Measurements from ENCODE around the gene CIB2. TPM values are rescaled to one million over a fixed set of nuclear protein-coding genes. Genes with fewer than 3 reads are reported as not detected.

The CIB2 gene
- polyA plus RNA-seq, 1 of the 3 experiments (the other 2 are of a cell fraction): 39.6 TPM

GRCh38 chr15:78164010-78164409 lies 32.8 kb upstream of the CIB2 start:
- POLR2A ChIA-PET: no interaction called here
- TF ChIP-seq RXRA (IDR thresholded peaks at IDR 0.05; ENCODE audit: borderline replicate concordance, low read depth) (no peak), TAF1 (IDR thresholded peaks at IDR 0.05; ENCODE audit: borderline replicate concordance, low read depth, low read length) (no peak), GABPA (IDR thresholded peaks at IDR 0.05; ENCODE audit: low read depth) (no peak), FOSL2 (IDR thresholded peaks at IDR 0.05; ENCODE audit: borderline replicate concordance, low read depth) (no peak), CHD2 (IDR thresholded peaks at IDR 0.05; ENCODE audit: low read length, partially characterized antibody) (no peak), RFX5 (IDR thresholded peaks at IDR 0.05; ENCODE audit: low read length) (no peak), POLR2AphosphoS5 (IDR thresholded peaks at IDR 0.05; ENCODE audit: low read depth, low read length) (no peak), USF2 (IDR thresholded peaks at IDR 0.05; ENCODE audit: borderline replicate concordance, low read depth, low read length) (no peak), EP300 (IDR thresholded peaks at IDR 0.05; ENCODE audit: borderline replicate concordance in 1 of 2, low read depth in 1 of 2, low read length in 1 of 2) (no peak)
- TF ChIP-seq, protein P1, sequence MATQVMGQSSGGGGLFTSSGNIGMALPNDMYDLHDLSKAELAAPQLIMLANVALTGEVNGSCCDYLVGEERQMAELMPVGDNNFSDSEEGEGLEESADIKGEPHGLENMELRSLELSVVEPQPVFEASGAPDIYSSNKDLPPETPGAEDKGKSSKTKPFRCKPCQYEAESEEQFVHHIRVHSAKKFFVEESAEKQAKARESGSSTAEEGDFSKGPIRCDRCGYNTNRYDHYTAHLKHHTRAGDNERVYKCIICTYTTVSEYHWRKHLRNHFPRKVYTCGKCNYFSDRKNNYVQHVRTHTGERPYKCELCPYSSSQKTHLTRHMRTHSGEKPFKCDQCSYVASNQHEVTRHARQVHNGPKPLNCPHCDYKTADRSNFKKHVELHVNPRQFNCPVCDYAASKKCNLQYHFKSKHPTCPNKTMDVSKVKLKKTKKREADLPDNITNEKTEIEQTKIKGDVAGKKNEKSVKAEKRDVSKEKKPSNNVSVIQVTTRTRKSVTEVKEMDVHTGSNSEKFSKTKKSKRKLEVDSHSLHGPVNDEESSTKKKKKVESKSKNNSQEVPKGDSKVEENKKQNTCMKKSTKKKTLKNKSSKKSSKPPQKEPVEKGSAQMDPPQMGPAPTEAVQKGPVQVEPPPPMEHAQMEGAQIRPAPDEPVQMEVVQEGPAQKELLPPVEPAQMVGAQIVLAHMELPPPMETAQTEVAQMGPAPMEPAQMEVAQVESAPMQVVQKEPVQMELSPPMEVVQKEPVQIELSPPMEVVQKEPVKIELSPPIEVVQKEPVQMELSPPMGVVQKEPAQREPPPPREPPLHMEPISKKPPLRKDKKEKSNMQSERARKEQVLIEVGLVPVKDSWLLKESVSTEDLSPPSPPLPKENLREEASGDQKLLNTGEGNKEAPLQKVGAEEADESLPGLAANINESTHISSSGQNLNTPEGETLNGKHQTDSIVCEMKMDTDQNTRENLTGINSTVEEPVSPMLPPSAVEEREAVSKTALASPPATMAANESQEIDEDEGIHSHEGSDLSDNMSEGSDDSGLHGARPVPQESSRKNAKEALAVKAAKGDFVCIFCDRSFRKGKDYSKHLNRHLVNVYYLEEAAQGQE (IDR thresholded peaks at IDR 0.05; ENCODE audit: low read depth, low read length): no peak
- TF ChIP-seq, protein P2, sequence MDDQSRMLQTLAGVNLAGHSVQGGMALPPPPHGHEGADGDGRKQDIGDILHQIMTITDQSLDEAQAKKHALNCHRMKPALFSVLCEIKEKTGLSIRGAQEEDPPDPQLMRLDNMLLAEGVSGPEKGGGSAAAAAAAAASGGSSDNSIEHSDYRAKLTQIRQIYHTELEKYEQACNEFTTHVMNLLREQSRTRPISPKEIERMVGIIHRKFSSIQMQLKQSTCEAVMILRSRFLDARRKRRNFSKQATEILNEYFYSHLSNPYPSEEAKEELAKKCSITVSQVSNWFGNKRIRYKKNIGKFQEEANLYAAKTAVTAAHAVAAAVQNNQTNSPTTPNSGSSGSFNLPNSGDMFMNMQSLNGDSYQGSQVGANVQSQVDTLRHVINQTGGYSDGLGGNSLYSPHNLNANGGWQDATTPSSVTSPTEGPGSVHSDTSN (IDR thresholded peaks at IDR 0.05): no peak
- no peaks in the 10 kb centered on the region for H4K20me1 ChIP-seq (ENCODE audit: insufficient read depth)
- no peak for DNase-seq
- H3K4me2 ChIP-seq: no peak overlapping the region
- H3F3A ChIP-seq (replicated peaks; ENCODE audit: insufficient read depth): peaks cover 3% of the 10 kb centered on the region
- H3K79me2 ChIP-seq (ENCODE audit: insufficient read depth): no peaks in the 10 kb centered on the region
- H3K27me3 ChIP-seq (ENCODE audit: insufficient read depth): no peaks in the 10 kb centered on the region
- no peak overlapping the region for H3K9ac ChIP-seq
- WGBS (ENCODE audit: low lambda C conversion rate): 97% methylated on average over 2 of the region's 2 CpGs
- no peak overlapping the region for H3K27ac ChIP-seq (ENCODE audit: low read depth in 2 of 2, low read length in 1 of 2)
- no peaks in the 10 kb centered on the region for H3K9me2 ChIP-seq
- H3K36me3 ChIP-seq (replicated peaks in 1 of 2; ENCODE audit: control insufficient read depth in 1 of 2, insufficient read depth in 2 of 2, low read length in 1 of 2): peaks cover 55 to 58% of the 10 kb centered on the region in 2 experiments
- CTCF ChIA-PET: no interaction called here
- H3K4me3 ChIP-seq (ENCODE audit: low read depth in 2 of 2, low read length in 1 of 2): no peak overlapping the region
- no peak overlapping the region for H2AFZ ChIP-seq (ENCODE audit: low read depth)
- no peaks in the 10 kb centered on the region for H3K4me1 ChIP-seq (ENCODE audit: control insufficient read depth in 1 of 2, insufficient read depth in 2 of 2, low read depth in 1 of 2, low read length in 1 of 2)
- no peaks in the 10 kb centered on the region for H3K9me3 ChIP-seq

DNA sequence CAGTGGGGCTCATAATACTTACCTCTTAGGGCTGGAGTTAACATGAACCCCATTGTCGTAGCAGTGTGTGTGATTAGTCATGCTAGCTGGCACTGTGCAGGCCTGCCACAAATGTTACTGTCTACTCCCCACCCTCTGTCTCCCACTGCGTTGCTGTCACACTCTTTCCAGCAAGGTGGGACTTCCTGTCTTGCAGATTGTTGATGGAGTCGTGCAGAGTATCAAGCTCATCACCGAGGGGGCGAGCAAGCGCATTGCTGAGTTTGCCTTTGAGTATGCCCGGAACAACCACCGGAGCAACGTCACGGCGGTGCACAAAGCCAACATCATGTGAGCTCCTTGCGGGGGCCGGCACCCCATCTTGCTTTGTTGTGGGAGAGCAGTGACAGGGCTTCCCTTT lies 30.8 kb upstream of the CIB2 start:
- Histone ChIP-seq H3K4me3 (ENCODE audit: low read depth in 2 of 2, low read length in 1 of 2) (no peak overlapping the region), H3K9ac (no peak overlapping the region), H3K36me3 (replicated peaks in 1 of 2; ENCODE audit: control insufficient read depth in 1 of 2, insufficient read depth in 2 of 2, low read length in 1 of 2) (peaks cover 44 to 47% of the 10 kb centered on the region in 2 experiments), H4K20me1 (ENCODE audit: insufficient read depth) (no peaks in the 10 kb centered on the region), H2AFZ (ENCODE audit: low read depth) (no peak overlapping the region), H3K9me2 (no peaks in the 10 kb centered on the region), H3F3A (replicated peaks; ENCODE audit: insufficient read depth) (peaks cover 3% of the 10 kb centered on the region), H3K27ac (ENCODE audit: low read depth in 2 of 2, low read length in 1 of 2) (no peak overlapping the region), H3K79me2 (ENCODE audit: insufficient read depth) (no peaks in the 10 kb centered on the region), H3K4me2 (no peak overlapping the region), H3K9me3 (no peaks in the 10 kb centered on the region), H3K27me3 (ENCODE audit: insufficient read depth) (no peaks in the 10 kb centered on the region), H3K4me1 (ENCODE audit: control insufficient read depth in 1 of 2, insufficient read depth in 2 of 2, low read depth in 1 of 2, low read length in 1 of 2) (no peaks in the 10 kb centered on the region)
- no peak for DNase-seq
- WGBS (ENCODE audit: low lambda C conversion rate): 95% methylated on average over 13 of the region's 13 CpGs
- ChIA-PET CTCF (interaction anchor here (1.0 to 1.3 kb wide), 2 partner anchors 23 to 78 kb away, joined by 3 read pairs; no protein-coding TSS in a partner anchor), POLR2A (no interaction called here)
- TF ChIP-seq, protein P2 (IDR thresholded peaks at IDR 0.05): no peak
- TF ChIP-seq, protein P3, sequence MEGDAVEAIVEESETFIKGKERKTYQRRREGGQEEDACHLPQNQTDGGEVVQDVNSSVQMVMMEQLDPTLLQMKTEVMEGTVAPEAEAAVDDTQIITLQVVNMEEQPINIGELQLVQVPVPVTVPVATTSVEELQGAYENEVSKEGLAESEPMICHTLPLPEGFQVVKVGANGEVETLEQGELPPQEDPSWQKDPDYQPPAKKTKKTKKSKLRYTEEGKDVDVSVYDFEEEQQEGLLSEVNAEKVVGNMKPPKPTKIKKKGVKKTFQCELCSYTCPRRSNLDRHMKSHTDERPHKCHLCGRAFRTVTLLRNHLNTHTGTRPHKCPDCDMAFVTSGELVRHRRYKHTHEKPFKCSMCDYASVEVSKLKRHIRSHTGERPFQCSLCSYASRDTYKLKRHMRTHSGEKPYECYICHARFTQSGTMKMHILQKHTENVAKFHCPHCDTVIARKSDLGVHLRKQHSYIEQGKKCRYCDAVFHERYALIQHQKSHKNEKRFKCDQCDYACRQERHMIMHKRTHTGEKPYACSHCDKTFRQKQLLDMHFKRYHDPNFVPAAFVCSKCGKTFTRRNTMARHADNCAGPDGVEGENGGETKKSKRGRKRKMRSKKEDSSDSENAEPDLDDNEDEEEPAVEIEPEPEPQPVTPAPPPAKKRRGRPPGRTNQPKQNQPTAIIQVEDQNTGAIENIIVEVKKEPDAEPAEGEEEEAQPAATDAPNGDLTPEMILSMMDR (IDR thresholded peaks at IDR 0.05): no peak
- no peak for TF ChIP-seq RAD21 (IDR thresholded peaks at IDR 0.05; ENCODE audit: low read length)
- no peak for TF ChIP-seq JUND (IDR thresholded peaks at IDR 0.05)
- no peak for TF ChIP-seq RCOR1 (IDR thresholded peaks at IDR 0.05; ENCODE audit: low read length)
- TF ChIP-seq RXRA (IDR thresholded peaks at IDR 0.05; ENCODE audit: borderline replicate concordance, low read depth): no peak
- no peak for TF ChIP-seq NRF1 (IDR thresholded peaks at IDR 0.05; ENCODE audit: low read depth, low read length)
- TF ChIP-seq FOXJ3 (CRISPR knock-in tag; IDR thresholded peaks at IDR 0.05): no peak
- TF ChIP-seq RFX5 (IDR thresholded peaks at IDR 0.05; ENCODE audit: low read length): no peak
- TF ChIP-seq SMC3 (IDR thresholded peaks at IDR 0.05; ENCODE audit: low read depth, low read length): no peak
- TF ChIP-seq MAX (IDR thresholded peaks at IDR 0.05; ENCODE audit: low read depth): no peak
- TF ChIP-seq TCF12 (IDR thresholded peaks at IDR 0.05): no peak
